Muscle layer of colon (tissue), 2 donors: ENCODE results near the gene SPR.

Source experiments
- H3K27ac ChIP-seq: one replicate; pipeline ENCODE4 v1.7.0; 2013; ENCODE audit warnings: low read depth, mild to moderate bottlenecking, low read length, moderate library complexity
- H3K27me3 ChIP-seq, 2 donors: one replicate each; pipeline ENCODE4 v1.7.0; 2013; ENCODE audit warnings: low read length in 2 of 2, mild to moderate bottlenecking in 2 of 2; ENCODE audit not compliant: insufficient read depth in 2 of 2, control insufficient read depth in 1 of 2
- H3K36me3 ChIP-seq: one replicate; pipeline ENCODE4 v1.7.0; 2013; ENCODE audit warnings: mild to moderate bottlenecking, low read length; ENCODE audit not compliant: insufficient read depth
- H3K4me1 ChIP-seq: one replicate; pipeline ENCODE4 v1.7.0; 2013; ENCODE audit warnings: mild to moderate bottlenecking, low read length; ENCODE audit not compliant: insufficient read depth
- H3K4me3 ChIP-seq, 2 donors: one replicate each; pipeline ENCODE4 v1.7.0; 2013; ENCODE audit warnings: low read length in 2 of 2, low read depth in 1 of 2, mild to moderate bottlenecking in 1 of 2, moderate library complexity in 1 of 2
- H3K9ac ChIP-seq: one replicate; pipeline ENCODE4 v1.7.0; 2013; ENCODE audit warnings: low read length
- H3K9me3 ChIP-seq: one replicate; pipeline ENCODE4 v1.7.0; 2013; ENCODE audit warnings: mild to moderate bottlenecking, low read length
- donor health status: abdominal sarcoma.
- donor health status: Adenocarcinoma of cecum.

Gene SPR

DNA sequence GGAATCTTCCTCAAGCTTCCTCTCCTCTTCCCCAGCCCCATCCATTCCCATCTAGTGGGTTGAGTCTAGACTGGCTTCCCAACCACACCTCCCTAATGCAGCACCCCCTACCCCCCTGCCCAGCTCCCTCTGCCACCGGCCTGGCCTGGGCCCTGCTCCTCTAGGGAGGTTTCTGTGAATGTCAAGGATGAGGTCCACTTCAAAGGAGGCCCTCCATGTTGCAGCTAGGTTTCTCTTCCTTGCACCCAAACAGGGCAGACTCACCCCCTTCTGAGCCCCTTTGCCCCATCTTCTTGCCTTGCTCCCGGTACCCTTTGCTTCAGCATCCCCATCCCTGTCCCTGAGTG, 48.4 kb downstream of the SPR start:
- Histone ChIP-seq H3K4me3 (no peak overlapping the region), H3K4me1 (peaks cover 9% of the 10 kb centered on the region), H3K36me3 (no peaks in the 10 kb centered on the region), H3K9ac (no peak overlapping the region), H3K27me3 (peaks cover 0 to 16% of the 10 kb centered on the region in 2 donors), H3K27ac (no peak overlapping the region), H3K9me3 (no peaks in the 10 kb centered on the region)

DNA sequence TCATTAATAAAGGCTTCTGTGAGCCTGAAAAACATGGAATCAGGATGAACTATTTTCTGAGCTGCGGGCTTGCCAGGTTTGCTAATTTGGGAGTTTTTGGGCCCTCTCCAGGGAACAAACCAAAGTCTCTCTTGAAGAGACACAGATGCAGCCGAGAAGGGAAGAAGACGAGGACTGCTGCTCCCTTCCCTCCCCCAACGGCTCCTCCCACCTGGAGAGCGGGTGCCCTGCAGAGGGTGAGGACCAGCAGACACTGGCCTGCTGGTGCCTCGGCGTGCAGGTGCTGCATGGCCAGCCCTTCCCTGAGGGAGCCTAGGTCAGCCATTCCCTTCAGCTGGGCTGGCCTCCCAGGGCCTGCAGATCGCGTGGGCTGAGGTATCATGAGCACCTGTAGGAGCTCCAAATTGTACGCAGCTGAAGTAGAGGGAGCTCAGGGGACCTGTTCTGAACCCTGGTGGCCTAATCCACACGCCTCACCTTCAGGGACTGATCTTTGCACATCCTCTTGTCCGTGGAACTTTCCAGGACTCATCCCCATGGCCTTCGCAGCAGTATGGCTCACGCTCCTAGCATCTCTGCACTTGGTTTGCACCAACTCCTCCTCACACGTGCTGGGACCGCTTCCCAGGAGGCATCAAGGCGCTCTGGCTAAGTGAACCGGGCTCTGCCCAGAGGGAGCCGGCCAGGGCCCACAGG, 49.6 kb downstream of the SPR start:
- no peaks in the 10 kb centered on the region for H3K36me3 ChIP-seq
- H3K9me3 ChIP-seq: no peaks in the 10 kb centered on the region
- no peak overlapping the region for H3K4me3 ChIP-seq
- H3K27me3 ChIP-seq: peaks cover 0 to 7% of the 10 kb centered on the region in 2 donors
- H3K4me1 ChIP-seq: peaks cover 9% of the 10 kb centered on the region
- H3K9ac ChIP-seq: no peak overlapping the region
- H3K27ac ChIP-seq: no peak overlapping the region

DNA sequence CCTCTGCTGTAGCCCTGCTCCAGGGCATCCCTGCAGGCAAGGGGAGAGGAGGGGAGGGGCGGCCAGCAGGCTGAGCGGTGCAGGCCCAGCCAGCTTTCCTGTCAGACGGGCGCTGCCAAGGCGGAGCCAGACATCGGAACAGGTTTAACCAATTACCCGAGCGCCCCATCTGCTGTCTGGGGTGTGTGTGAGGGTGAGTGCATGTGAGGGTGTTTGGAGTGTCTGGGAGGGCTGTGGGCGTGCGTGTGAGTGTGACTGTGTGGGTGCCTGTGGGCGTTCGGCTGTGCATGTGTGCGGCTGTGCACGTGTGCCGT, 50.1 kb downstream of the SPR start:
- H3K27ac ChIP-seq: no peak overlapping the region
- no peaks in the 10 kb centered on the region for H3K36me3 ChIP-seq
- H3K27me3 ChIP-seq: peaks cover 0 to 5% of the 10 kb centered on the region in 2 donors
- H3K9me3 ChIP-seq: no peaks in the 10 kb centered on the region
- no peak overlapping the region for H3K4me3 ChIP-seq
- peaks cover 9% of the 10 kb centered on the region for H3K4me1 ChIP-seq
- H3K9ac ChIP-seq: no peak overlapping the region

DNA sequence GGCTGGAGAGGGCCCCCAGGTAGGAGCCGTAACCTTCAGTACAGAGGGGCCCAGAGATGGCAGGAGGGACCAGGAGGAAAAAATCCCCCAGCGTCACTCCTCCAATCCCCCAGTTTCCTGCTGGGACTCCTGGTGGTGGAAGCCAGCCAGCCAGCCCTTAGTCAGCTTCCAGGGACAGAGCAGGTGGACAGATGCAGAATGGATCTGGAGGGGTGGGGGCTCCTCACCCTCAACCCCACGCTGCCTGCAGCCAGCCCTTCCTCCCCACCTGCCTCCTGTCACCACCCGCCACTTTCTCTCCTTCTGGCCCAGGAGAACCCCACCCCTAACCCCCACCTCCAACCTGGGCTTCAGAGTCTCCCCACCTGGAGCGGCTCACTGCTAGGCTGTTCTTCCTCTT, 51.2 kb downstream of the SPR start:
- H3K27ac ChIP-seq: no peak overlapping the region
- no peak overlapping the region for H3K9ac ChIP-seq
- H3K27me3 ChIP-seq: peaks cover 0 to 5% of the 10 kb centered on the region in 2 donors

DNA sequence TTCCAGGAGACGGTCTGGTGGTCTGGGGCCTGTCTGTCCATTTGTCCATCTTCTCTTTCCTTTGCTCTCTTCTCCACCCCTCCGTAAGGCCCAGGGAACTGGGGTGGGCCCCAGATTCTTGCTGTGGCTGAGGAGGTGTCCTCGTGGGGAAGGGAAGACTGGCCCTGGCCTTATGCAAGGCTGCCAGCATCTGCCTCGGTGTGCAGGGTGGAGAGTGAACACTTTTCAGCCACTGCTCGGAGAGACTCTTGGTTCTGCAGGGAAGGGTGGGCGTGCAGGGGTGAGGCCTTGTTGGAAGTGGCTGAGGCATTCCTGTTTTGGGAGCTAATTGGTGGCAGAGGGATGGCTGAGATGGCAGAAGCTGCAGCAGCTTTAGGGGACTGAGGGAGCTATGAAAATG, 53.2 kb downstream of the SPR start:
- Histone ChIP-seq H3K27ac (no peak overlapping the region), H3K4me3 (no peak overlapping the region), H3K36me3 (no peaks in the 10 kb centered on the region), H3K9ac (no peak overlapping the region), H3K4me1 (peaks cover 9% of the 10 kb centered on the region), H3K27me3 (peaks cover 0 to 5% of the 10 kb centered on the region in 2 donors), H3K9me3 (no peaks in the 10 kb centered on the region)

More for the DNA sequence above, 51.2 kb downstream of the SPR start:
- Histone ChIP-seq H3K9me3 (no peaks in the 10 kb centered on the region), H3K36me3 (no peaks in the 10 kb centered on the region), H3K4me3 (no peak overlapping the region), H3K4me1 (peaks cover 9% of the 10 kb centered on the region)

DNA sequence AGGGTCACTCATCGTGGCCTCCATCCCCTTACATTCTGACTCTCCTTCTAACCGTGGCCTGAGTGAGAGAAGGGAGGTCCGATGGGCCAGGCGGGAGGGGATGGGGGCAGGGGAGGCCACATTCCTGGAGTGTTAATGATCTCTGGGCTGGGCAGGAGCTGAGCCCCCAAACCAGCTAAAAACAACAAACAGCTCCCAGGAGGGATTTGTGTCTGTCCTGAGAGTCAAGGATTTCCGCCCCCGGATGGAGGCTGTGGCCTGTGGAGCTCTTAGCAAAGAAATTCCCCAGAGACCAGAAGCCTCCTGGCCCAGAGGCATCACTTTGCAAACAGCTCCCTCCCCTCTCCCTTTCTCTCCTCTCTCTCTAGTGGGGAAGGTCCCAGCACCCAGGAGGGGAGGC, 53.6 kb downstream of the SPR start:
- H3K27ac ChIP-seq: no peak overlapping the region

More for the DNA sequence above, 53.6 kb downstream of the SPR start:
- no peak overlapping the region for H3K4me3 ChIP-seq
- no peaks in the 10 kb centered on the region for H3K36me3 ChIP-seq
- H3K9ac ChIP-seq: no peak overlapping the region
- peaks cover 0 to 5% of the 10 kb centered on the region in 2 donors for H3K27me3 ChIP-seq
- peaks cover 9% of the 10 kb centered on the region for H3K4me1 ChIP-seq
- H3K9me3 ChIP-seq: no peaks in the 10 kb centered on the region
